ENCODE results near the gene EEF1G. TPM values are rescaled to one million over a fixed set of nuclear protein-coding genes. Genes with fewer than 3 reads are reported as not detected.

The EEF1G gene
- total RNA-seq, 1 donor from 2014 or later: 928 TPM

- TF ChIP-seq CTCF (IDR thresholded peaks at IDR 0.05; ENCODE audit: partially characterized antibody, unreplicated experiment): no peak
- Mint-ChIP-seq H3K27me3 (ENCODE audit: unreplicated experiment) (peaks cover 4% of the 10 kb centered on the region), H3K9me3 (ENCODE audit: unreplicated experiment) (no peaks in the 10 kb centered on the region), H3K27ac (ENCODE audit: unreplicated experiment) (no peak overlapping the region), H3K36me3 (ENCODE audit: unreplicated experiment) (peaks cover 5% of the 10 kb centered on the region), H3K4me1 (ENCODE audit: low read depth, unreplicated experiment) (peaks cover 18% of the 10 kb centered on the region), H3K4me3 (ENCODE audit: unreplicated experiment) (no peak overlapping the region)
- no peak for DNase-seq
Measured at GRCh38 chr11:62558669-62559068, 15.0 kb downstream of the EEF1G start.

GRCh38 chr11:62556875-62557631 is 16.6 kb downstream of the EEF1G start:
- no peak for TF ChIP-seq CTCF (IDR thresholded peaks at IDR 0.05; ENCODE audit: partially characterized antibody, unreplicated experiment)
- Mint-ChIP-seq H3K27ac (ENCODE audit: unreplicated experiment) (peak overlapping the region; percentile 53), H3K4me1 (ENCODE audit: low read depth, unreplicated experiment) (peaks cover 28% of the 10 kb centered on the region), H3K4me3 (ENCODE audit: unreplicated experiment) (no peak overlapping the region), H3K27me3 (ENCODE audit: unreplicated experiment) (peaks cover 4% of the 10 kb centered on the region), H3K36me3 (ENCODE audit: unreplicated experiment) (peaks cover 5% of the 10 kb centered on the region), H3K9me3 (ENCODE audit: unreplicated experiment) (no peaks in the 10 kb centered on the region)
- no peak for DNase-seq

GRCh38 chr11:62556108-62556874 is 17.4 kb downstream of the EEF1G start:
- H3K9me3 Mint-ChIP-seq (ENCODE audit: unreplicated experiment): no peaks in the 10 kb centered on the region
- peaks cover 4% of the 10 kb centered on the region for H3K27me3 Mint-ChIP-seq (ENCODE audit: unreplicated experiment)
- H3K4me3 Mint-ChIP-seq (ENCODE audit: unreplicated experiment): peak overlapping the region; percentile 30
- H3K4me1 Mint-ChIP-seq (ENCODE audit: low read depth, unreplicated experiment): peaks cover 33% of the 10 kb centered on the region
- H3K27ac Mint-ChIP-seq (ENCODE audit: unreplicated experiment): peak overlapping the region; percentile 53
- no peak for TF ChIP-seq CTCF (IDR thresholded peaks at IDR 0.05; ENCODE audit: partially characterized antibody, unreplicated experiment)
- DNase-seq: peak; percentile 65
- peaks cover 5% of the 10 kb centered on the region for H3K36me3 Mint-ChIP-seq (ENCODE audit: unreplicated experiment)

- Mint-ChIP-seq H3K36me3 (ENCODE audit: unreplicated experiment) (peaks cover 5% of the 10 kb centered on the region), H3K4me1 (ENCODE audit: low read depth, unreplicated experiment) (peaks cover 32% of the 10 kb centered on the region), H3K4me3 (ENCODE audit: unreplicated experiment) (peak overlapping the region; percentile 30), H3K27me3 (ENCODE audit: unreplicated experiment) (peaks cover 4% of the 10 kb centered on the region), H3K27ac (ENCODE audit: unreplicated experiment) (peak overlapping the region; percentile 31), H3K9me3 (ENCODE audit: unreplicated experiment) (no peaks in the 10 kb centered on the region)
- TF ChIP-seq CTCF (IDR thresholded peaks at IDR 0.05; ENCODE audit: partially characterized antibody, unreplicated experiment): no peak
- DNase-seq: no peak
Measured at GRCh38 chr11:62555464-62556107, 18.1 kb downstream of the EEF1G start.
